Panc1 (cell line): ENCODE measurements around the gene KLC4. TPM values are rescaled to one million over a fixed set of nuclear protein-coding genes. Genes with fewer than 3 reads are reported as not detected.

Experiments
- ATAC-seq: fragments of 200-7000 bp; cut with Tn5 transposase; 2 replicates; pipeline ENCODE4 v1.9.1; 2020; ENCODE audit warnings: mild to moderate bottlenecking, moderate library complexity
- BruUV-seq: library from RNA; stranded (reverse); fragments of 400-500 nt; replicated peaks from 2 replicates; lab custom pipeline; 2021; lab: Mats Ljungman, UMichigan
- CTCF ChIA-PET: fragments of 300-600 bp; sonication (Branson Sonifier 250); formaldehyde crosslinking; loops from one replicate; lab custom pipeline; 2022; ENCODE audit warnings: antibody characterized with exemption; lab: Charles Lee
- POLR2A ChIA-PET: fragments of 300-600 bp; sonication (Branson Sonifier 250); formaldehyde crosslinking; loops from one replicate; lab custom pipeline; 2022; ENCODE audit warnings: antibody characterized with exemption; lab: Charles Lee
- DNase-seq: peaks from one replicate; pipeline ENCODE4 v3.0.0-alpha.2; 2010; ENCODE audit warnings: low read depth, low spot score
- H3K27ac ChIP-seq: 2 replicates; pipeline ENCODE4 v1.5.1; 2011; ENCODE audit warnings: mild to moderate bottlenecking, low read length, inconsistent platforms
- H3K27me3 ChIP-seq: fragments of 200-500 bp; sonication (Bioruptor generic); 2 replicates; pipeline ENCODE4 v1.6.0; 2014; ENCODE audit warnings: low read length, inconsistent platforms; ENCODE audit not compliant: control insufficient read depth, insufficient read depth
- H3K36me3 ChIP-seq: fragments of 200-500 bp; sonication (Bioruptor generic); 2 replicates; pipeline ENCODE4 v1.5.1; 2014; ENCODE audit warnings: inconsistent platforms, mild to moderate bottlenecking, low read length, moderate library complexity; ENCODE audit not compliant: control insufficient read depth, insufficient read depth
- H3K4me1 ChIP-seq: 2 replicates; pipeline ENCODE4 v1.5.1; 2011; ENCODE audit warnings: inconsistent platforms, mild to moderate bottlenecking, low read length, moderate library complexity; ENCODE audit not compliant: control insufficient read depth, insufficient read depth
- H3K4me3 ChIP-seq, 2 experiments: 2 replicates each; pipeline ENCODE4 v1.5.1; 2011 to 2012; ENCODE audit warnings: low read depth in 2 of 2, low read length in 2 of 2, mild to moderate bottlenecking in 2 of 2, inconsistent platforms in 1 of 2, moderate library complexity in 1 of 2
- H3K9me3 ChIP-seq: fragments of 200-500 bp; sonication (Bioruptor generic); 2 replicates; pipeline ENCODE4 v1.5.1; 2014; ENCODE audit warnings: low read depth, mild to moderate bottlenecking, inconsistent platforms, low read length, moderate library complexity; ENCODE audit not compliant: control insufficient read depth, insufficient read depth
- POLR2AphosphoS5 ChIP-seq: IDR thresholded peaks from 2 replicates; pipeline ENCODE4 v1.6.1; 2012; ENCODE audit warnings: mild to moderate bottlenecking, low read depth, low read length, moderate library complexity
- SIN3A ChIP-seq: IDR thresholded peaks from 2 replicates; pipeline ENCODE4 v1.6.1; 2012; ENCODE audit warnings: low read depth, mild to moderate bottlenecking, low read length, moderate library complexity, borderline replicate concordance; ENCODE audit not compliant: insufficient read depth
- TCF7L2 ChIP-seq: IDR thresholded peaks from 2 replicates; pipeline ENCODE4 v1.6.1; 2011; ENCODE audit warnings: mild to moderate bottlenecking, low read depth, low read length, inconsistent platforms
- in situ Hi-C: cut with HindIII; loops from 2 replicates; pipeline ENCODE4 v1.10.0; 2016; ENCODE audit warnings: low sequenced_read_pairs, low pct_unique_long_range_greater_than_20kb
- intact Hi-C: fragments of 100-400 bp; cut with micrococcal nuclease; formaldehyde crosslinking; loops from one replicate; pipeline ENCODE4 v1.10.0; 2022; ENCODE audit not compliant: unreplicated experiment
- total RNA-seq: library from RNA; stranded (reverse); gene quantifications from one replicate; pipeline ENCODE4 v1.2.1, GENCODE V29; 2021; ENCODE audit not compliant: unreplicated experiment
- TF ChIP-seq, protein P1 (sequence below), 2 experiments: IDR thresholded peaks; 2 replicates each; pipeline ENCODE4 v1.6.1; 2011 to 2012; ENCODE audit warnings: low read depth in 2 of 2, control low read depth in 1 of 2, low read length in 1 of 2, mild to moderate bottlenecking in 1 of 2, moderate library complexity in 1 of 2; ENCODE audit not compliant: insufficient read depth in 1 of 2
- TF ChIP-seq, protein P2 (sequence below): fragments of 450-650 bp; IDR thresholded peaks from 2 replicates; pipeline ENCODE4 v1.5.1; 2017; ENCODE audit warnings: mild to moderate bottlenecking

KLC4 gene
- total RNA-seq, 1 experiment from 2014 or later = 22.6 TPM

DNA sequence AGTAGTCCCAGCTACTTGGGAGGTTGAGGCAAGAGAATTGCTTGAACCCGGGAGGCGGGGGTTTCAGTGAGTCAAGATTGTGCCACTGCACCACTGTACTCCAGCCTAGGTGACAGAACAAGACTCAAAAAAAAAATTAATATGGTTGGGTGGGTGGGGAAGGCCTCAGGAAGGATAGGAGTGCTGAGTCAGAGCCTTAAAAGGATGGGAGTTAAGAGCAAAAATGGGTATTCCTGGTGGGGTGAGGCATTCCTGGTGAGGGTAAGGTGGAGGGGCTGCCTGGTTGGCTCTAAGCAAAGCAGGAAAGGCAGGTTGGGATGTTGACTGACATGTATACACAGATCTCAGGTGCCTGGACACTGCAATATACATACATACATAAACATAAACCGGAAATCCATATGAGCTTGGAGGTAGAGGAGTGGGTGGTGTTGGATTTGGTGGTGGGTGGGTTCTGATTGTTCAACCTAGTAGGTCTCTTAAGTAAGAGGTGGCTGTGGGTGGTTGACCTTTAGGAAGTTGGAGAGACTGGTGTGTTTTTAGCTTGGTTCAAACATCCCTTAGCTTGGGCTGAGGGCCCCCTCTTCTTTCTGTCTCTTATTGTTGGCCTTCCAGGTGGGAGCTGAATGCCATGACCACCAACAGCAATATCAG lies 39.3 kb upstream of the KLC4 start:
- intact Hi-C loops (no loop called here), in situ Hi-C loops (no loop called here)
- CTCF ChIA-PET = interaction anchor here (1.1 kb wide), 1 partner anchor 119 kb away, joined by 3 read pairs; no protein-coding TSS in a partner anchor
- no peaks in the 10 kb centered on the region for H3K27me3 ChIP-seq
- no peaks in the 10 kb centered on the region for H3K9me3 ChIP-seq
- H3K27ac ChIP-seq = no peak overlapping the region
- BruUV-seq = no TSS peak
- H3K4me3 ChIP-seq = no peak overlapping the region
- H3K36me3 ChIP-seq = peaks cover 5% of the 10 kb centered on the region; the same call in 1 of the 2 replicates
- ATAC-seq (no peak), DNase-seq (no peak)
- H3K4me1 ChIP-seq = peaks cover 17% of the 10 kb centered on the region
- POLR2A ChIA-PET = interaction anchor here (0.6 to 0.7 kb wide), 2 partner anchors 15 to 42 kb away, joined by 3 read pairs; partner anchors contain the start of gene PEX6
- no peak for TF ChIP-seq SIN3A
- TF ChIP-seq, protein P1, sequence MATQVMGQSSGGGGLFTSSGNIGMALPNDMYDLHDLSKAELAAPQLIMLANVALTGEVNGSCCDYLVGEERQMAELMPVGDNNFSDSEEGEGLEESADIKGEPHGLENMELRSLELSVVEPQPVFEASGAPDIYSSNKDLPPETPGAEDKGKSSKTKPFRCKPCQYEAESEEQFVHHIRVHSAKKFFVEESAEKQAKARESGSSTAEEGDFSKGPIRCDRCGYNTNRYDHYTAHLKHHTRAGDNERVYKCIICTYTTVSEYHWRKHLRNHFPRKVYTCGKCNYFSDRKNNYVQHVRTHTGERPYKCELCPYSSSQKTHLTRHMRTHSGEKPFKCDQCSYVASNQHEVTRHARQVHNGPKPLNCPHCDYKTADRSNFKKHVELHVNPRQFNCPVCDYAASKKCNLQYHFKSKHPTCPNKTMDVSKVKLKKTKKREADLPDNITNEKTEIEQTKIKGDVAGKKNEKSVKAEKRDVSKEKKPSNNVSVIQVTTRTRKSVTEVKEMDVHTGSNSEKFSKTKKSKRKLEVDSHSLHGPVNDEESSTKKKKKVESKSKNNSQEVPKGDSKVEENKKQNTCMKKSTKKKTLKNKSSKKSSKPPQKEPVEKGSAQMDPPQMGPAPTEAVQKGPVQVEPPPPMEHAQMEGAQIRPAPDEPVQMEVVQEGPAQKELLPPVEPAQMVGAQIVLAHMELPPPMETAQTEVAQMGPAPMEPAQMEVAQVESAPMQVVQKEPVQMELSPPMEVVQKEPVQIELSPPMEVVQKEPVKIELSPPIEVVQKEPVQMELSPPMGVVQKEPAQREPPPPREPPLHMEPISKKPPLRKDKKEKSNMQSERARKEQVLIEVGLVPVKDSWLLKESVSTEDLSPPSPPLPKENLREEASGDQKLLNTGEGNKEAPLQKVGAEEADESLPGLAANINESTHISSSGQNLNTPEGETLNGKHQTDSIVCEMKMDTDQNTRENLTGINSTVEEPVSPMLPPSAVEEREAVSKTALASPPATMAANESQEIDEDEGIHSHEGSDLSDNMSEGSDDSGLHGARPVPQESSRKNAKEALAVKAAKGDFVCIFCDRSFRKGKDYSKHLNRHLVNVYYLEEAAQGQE (IDR thresholded peaks at IDR 0.05; ENCODE audit: insufficient read depth in 1 of 2, low read depth in 2 of 2, low read length in 1 of 2) = no peak
- no peak for TF ChIP-seq POLR2AphosphoS5
- TF ChIP-seq, protein P2, sequence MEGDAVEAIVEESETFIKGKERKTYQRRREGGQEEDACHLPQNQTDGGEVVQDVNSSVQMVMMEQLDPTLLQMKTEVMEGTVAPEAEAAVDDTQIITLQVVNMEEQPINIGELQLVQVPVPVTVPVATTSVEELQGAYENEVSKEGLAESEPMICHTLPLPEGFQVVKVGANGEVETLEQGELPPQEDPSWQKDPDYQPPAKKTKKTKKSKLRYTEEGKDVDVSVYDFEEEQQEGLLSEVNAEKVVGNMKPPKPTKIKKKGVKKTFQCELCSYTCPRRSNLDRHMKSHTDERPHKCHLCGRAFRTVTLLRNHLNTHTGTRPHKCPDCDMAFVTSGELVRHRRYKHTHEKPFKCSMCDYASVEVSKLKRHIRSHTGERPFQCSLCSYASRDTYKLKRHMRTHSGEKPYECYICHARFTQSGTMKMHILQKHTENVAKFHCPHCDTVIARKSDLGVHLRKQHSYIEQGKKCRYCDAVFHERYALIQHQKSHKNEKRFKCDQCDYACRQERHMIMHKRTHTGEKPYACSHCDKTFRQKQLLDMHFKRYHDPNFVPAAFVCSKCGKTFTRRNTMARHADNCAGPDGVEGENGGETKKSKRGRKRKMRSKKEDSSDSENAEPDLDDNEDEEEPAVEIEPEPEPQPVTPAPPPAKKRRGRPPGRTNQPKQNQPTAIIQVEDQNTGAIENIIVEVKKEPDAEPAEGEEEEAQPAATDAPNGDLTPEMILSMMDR = no peak
- no peak for TF ChIP-seq TCF7L2

DNA sequence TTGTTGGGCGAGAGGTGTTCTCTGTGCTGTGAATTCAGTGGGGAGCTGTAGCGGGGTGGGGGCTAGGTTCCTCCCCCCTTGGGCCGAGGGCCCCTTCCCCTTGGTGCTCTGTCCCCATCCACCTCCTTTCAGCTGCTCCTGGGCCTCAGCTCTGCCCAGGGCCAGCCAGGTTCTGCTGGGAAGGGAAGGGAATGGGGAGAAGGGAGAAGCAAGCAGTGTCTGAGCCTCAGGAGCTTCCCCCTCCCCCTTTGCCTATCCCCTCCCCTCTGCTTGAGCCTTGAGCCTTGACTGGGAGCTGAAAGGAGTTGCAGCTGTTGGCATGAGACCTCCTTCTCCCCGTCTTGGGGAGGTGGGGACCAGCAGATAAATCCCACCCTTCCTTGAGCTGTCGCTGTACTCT lies 38.6 kb upstream of the KLC4 start:
- Histone ChIP-seq H3K36me3 (peaks cover 5% of the 10 kb centered on the region; the same call in 1 of the 2 replicates), H3K27ac (peak overlapping the region; percentile 89), H3K4me1 (peaks cover 17% of the 10 kb centered on the region), H3K27me3 (no peaks in the 10 kb centered on the region), H3K4me3 (peak overlapping the region; percentile 63 to 99), H3K9me3 (no peaks in the 10 kb centered on the region)
- intact Hi-C loops (no loop called here), in situ Hi-C loops (no loop called here)
- ATAC-seq (peak; percentile 43), DNase-seq (no peak)
- CTCF ChIA-PET = interaction anchor here (1.1 kb wide), 1 partner anchor 119 kb away, joined by 3 read pairs; no protein-coding TSS in a partner anchor
- BruUV-seq = no TSS peak
- POLR2A ChIA-PET = interaction anchor here (0.6 to 0.7 kb wide), 3 partner anchors 16 to 706 kb away, joined by 3 to 5 read pairs (median 3); no protein-coding TSS in a partner anchor
- TF ChIP-seq, protein P2 = no peak
- TF ChIP-seq SIN3A (no peak), POLR2AphosphoS5 (no peak), TCF7L2 (no peak)
- TF ChIP-seq, protein P1 (IDR thresholded peaks at IDR 0.05; ENCODE audit: insufficient read depth in 1 of 2, low read depth in 2 of 2, low read length in 1 of 2) = no peak
